H1 (cell line): ENCODE data around the gene PYCARD. TPM values are rescaled to one million over a fixed set of nuclear protein-coding genes. Genes with fewer than 3 reads are reported as not detected.

Source experiments
- CTCF ChIA-PET: fragments of 300-600 bp; sonication (Branson Sonifier 250); formaldehyde crosslinking; loops from one replicate; lab custom pipeline; 2021; ENCODE audit not compliant: partially characterized antibody; lab: Charles Lee
- POLR2A ChIA-PET: fragments of 300-600 bp; sonication (Branson Sonifier 250); formaldehyde crosslinking; loops from one replicate; lab custom pipeline; 2021; ENCODE audit warnings: inconsistent platforms; ENCODE audit not compliant: partially characterized antibody; lab: Charles Lee
- DNase-seq, 2 experiments: peaks; one replicate each; pipeline versions ENCODE4 v3.0.0 to v3.0.0-alpha.2; 2010 to 2022; ENCODE audit warnings: low spot score in 2 of 2, low read depth in 1 of 2, mixed read lengths in 1 of 2
- FAIRE-seq: peaks from 2 replicates; lab custom pipeline; 2011; peaks lifted over from hg19 to GRCh38; lab: Jason Lieb, UNC
- H2AFZ ChIP-seq: 2 replicates; pipeline ENCODE4 v1.8.1; 2012; ENCODE audit warnings: low read length, inconsistent platforms
- H2AK5ac ChIP-seq: 2 replicates; pipeline ENCODE4 v1.6.1; 2013; ENCODE audit warnings: low read depth, low read length
- H2BK120ac ChIP-seq: replicated peaks from 2 replicates; pipeline ENCODE3; 2013; ENCODE audit warnings: low read depth, low read length, inconsistent platforms
- H2BK12ac ChIP-seq: 2 replicates; pipeline ENCODE4 v1.6.1; 2013; ENCODE audit warnings: low read depth, low read length
- H2BK15ac ChIP-seq: 2 replicates; pipeline ENCODE4 v1.6.1; 2013; ENCODE audit warnings: low read length
- H2BK20ac ChIP-seq: 2 replicates; pipeline ENCODE4 v1.6.1; 2013; ENCODE audit warnings: low read length
- H2BK5ac ChIP-seq: 2 replicates; pipeline ENCODE4 v1.6.1; 2013; ENCODE audit warnings: low read depth, low read length
- H3K14ac ChIP-seq: 2 replicates; pipeline ENCODE4 v1.6.1; 2013; ENCODE audit warnings: inconsistent platforms; ENCODE audit not compliant: insufficient read length
- H3K18ac ChIP-seq: 2 replicates; pipeline ENCODE4 v1.6.1; 2013; ENCODE audit warnings: low read length; ENCODE audit errors: extremely low read depth
- H3K23ac ChIP-seq: 2 replicates; pipeline ENCODE4 v1.6.1; 2013; ENCODE audit warnings: inconsistent platforms; ENCODE audit not compliant: insufficient read length
- H3K23me2 ChIP-seq: 2 replicates; pipeline ENCODE4 v1.6.1; 2013; ENCODE audit warnings: low read depth, low read length
- H3K27ac ChIP-seq: 2 replicates; pipeline ENCODE4 v1.6.1; 2011; ENCODE audit warnings: low read depth, low read length, inconsistent platforms
- H3K27me3 ChIP-seq, 4 experiments: replicated peaks in 1 of 4; 1 replicate in 1 of 4; 2 replicates in 3 of 4; pipeline versions ENCODE4 v1.6.1 to v1.8.1; 2011 to 2013; ENCODE audit warnings: low read length in 3 of 4, mild to moderate bottlenecking in 3 of 4, inconsistent platforms in 2 of 4, mixed read lengths in 2 of 4, moderate library complexity in 1 of 4; ENCODE audit not compliant: control insufficient read depth in 3 of 4, insufficient read depth in 3 of 4; ENCODE audit errors: extremely low read depth in 1 of 4
- H3K36me3 ChIP-seq, 4 experiments: 2 replicates each; pipeline versions ENCODE4 v1.6.1 to v1.8.1; 2011 to 2013; ENCODE audit warnings: mild to moderate bottlenecking in 4 of 4, low read length in 3 of 4, moderate library complexity in 2 of 4, control low read depth in 1 of 4, inconsistent platforms in 1 of 4; ENCODE audit not compliant: insufficient read depth in 4 of 4, control insufficient read depth in 2 of 4
- H3K4ac ChIP-seq: replicated peaks from 2 replicates; pipeline ENCODE3; 2013; ENCODE audit warnings: low read length, low read depth, mixed read lengths, inconsistent platforms; ENCODE audit not compliant: insufficient read length
- H3K4me1 ChIP-seq, 4 experiments: replicated peaks in 1 of 4; 1 replicate in 1 of 4; 2 replicates in 3 of 4; pipeline versions ENCODE4 v1.6.1 to v1.8.1; 2011 to 2013; ENCODE audit warnings: low read length in 3 of 4, inconsistent platforms in 2 of 4, mixed read lengths in 1 of 4; ENCODE audit not compliant: insufficient read depth in 4 of 4, control insufficient read depth in 3 of 4
- H3K4me2 ChIP-seq, 2 experiments: 2 replicates each; pipeline versions ENCODE4 v1.6.1 to v1.8.1; 2011 to 2013; ENCODE audit warnings: low read depth in 2 of 2, low read length in 2 of 2, control low read depth in 1 of 2, inconsistent platforms in 1 of 2, mild to moderate bottlenecking in 1 of 2; ENCODE audit not compliant: insufficient read depth in 1 of 2
- H3K4me3 ChIP-seq, 4 experiments: fragments of 200-600, 300-600 bp in 1 of 4; sonication (generic), shearing (Covaris generic), sonication (Bioruptor Twin) in 1 of 4; 2 replicates each; pipeline versions ENCODE4 v1.5.1 to v1.8.1; 2011 to 2016; ENCODE audit warnings: low read length in 4 of 4, low read depth in 3 of 4, control low read depth in 2 of 4, inconsistent platforms in 2 of 4, mild to moderate bottlenecking in 2 of 4, mixed read lengths in 1 of 4, moderate library complexity in 1 of 4; ENCODE audit not compliant: insufficient read depth in 2 of 4; ENCODE audit errors: extremely low read depth in 1 of 4
- H3K56ac ChIP-seq: replicated peaks from 2 replicates; pipeline ENCODE3; 2013; ENCODE audit warnings: low read depth, mild to moderate bottlenecking, mixed read lengths, low read length, inconsistent platforms; ENCODE audit not compliant: insufficient read length
- H3K79me1 ChIP-seq: 2 replicates; pipeline ENCODE4 v1.6.1; 2013; ENCODE audit warnings: low read depth, low read length, control low read depth
- H3K79me2 ChIP-seq, 2 experiments: 2 replicates each; pipeline versions ENCODE4 v1.6.1 to v1.8.1; 2012 to 2013; ENCODE audit warnings: low read length in 2 of 2, mild to moderate bottlenecking in 2 of 2, inconsistent platforms in 1 of 2; ENCODE audit not compliant: insufficient read depth in 2 of 2, control insufficient read depth in 1 of 2
- H3K9ac ChIP-seq, 4 experiments: replicated peaks in 1 of 4; 1 replicate in 1 of 4; 2 replicates in 3 of 4; pipeline versions ENCODE4 v1.6.1 to v1.8.1; 2011 to 2013; ENCODE audit warnings: low read depth in 3 of 4, low read length in 3 of 4, control low read depth in 2 of 4, mild to moderate bottlenecking in 2 of 4, moderate library complexity in 2 of 4, inconsistent platforms in 1 of 4; ENCODE audit errors: extremely low read depth in 1 of 4
- H3K9me3 ChIP-seq, 2 experiments: 2 replicates each; pipeline versions ENCODE4 v1.6.1 to v1.8.1; 2012 to 2013; ENCODE audit warnings: mild to moderate bottlenecking in 2 of 2, moderate library complexity in 2 of 2, control low read depth in 1 of 2, inconsistent platforms in 1 of 2, low read depth in 1 of 2, low read length in 1 of 2, mixed read lengths in 1 of 2; ENCODE audit not compliant: insufficient read depth in 2 of 2
- H4K20me1 ChIP-seq, 2 experiments: replicated peaks in 1 of 2; 2 replicates each; pipeline versions ENCODE3 to v1.8.1; 2011 to 2013; ENCODE audit warnings: inconsistent platforms in 2 of 2, low read length in 2 of 2, mild to moderate bottlenecking in 1 of 2; ENCODE audit not compliant: insufficient read depth in 2 of 2, control insufficient read depth in 1 of 2
- H4K5ac ChIP-seq: 2 replicates; pipeline ENCODE4 v1.6.1; 2013; ENCODE audit warnings: low read length, low read depth, mixed read lengths, inconsistent platforms; ENCODE audit not compliant: insufficient read length
- H4K8ac ChIP-seq: 2 replicates; pipeline ENCODE4 v1.8.0; 2013; ENCODE audit warnings: mild to moderate bottlenecking, moderate library complexity, low read length, inconsistent platforms; ENCODE audit not compliant: insufficient read depth; ENCODE audit errors: extremely low read depth
- H4K91ac ChIP-seq: replicated peaks from 2 replicates; pipeline ENCODE3; 2013; ENCODE audit warnings: low read length, mixed read lengths, inconsistent platforms; ENCODE audit not compliant: insufficient read length
- CTCF ChIP-seq, 3 experiments: IDR thresholded peaks; 1 replicate in 2 of 3; 2 replicates in 1 of 3; pipeline versions ENCODE4 v1.5.1 to v1.6.1; 2011; ENCODE audit warnings: low read length in 3 of 3, mild to moderate bottlenecking in 3 of 3, inconsistent platforms in 2 of 3, low read depth in 1 of 3, moderate library complexity in 1 of 3; ENCODE audit not compliant: insufficient read depth in 1 of 3; ENCODE audit errors: control extremely low read depth in 1 of 3
- FOSL1 ChIP-seq: IDR thresholded peaks from 2 replicates; pipeline ENCODE4 v1.6.1; 2011; ENCODE audit warnings: mild to moderate bottlenecking, low read depth, low read length, moderate library complexity; ENCODE audit not compliant: insufficient read depth
- POLR2A ChIP-seq, 2 experiments: IDR thresholded peaks; 1 replicate in 1 of 2; 2 replicates in 1 of 2; pipeline ENCODE4 v1.6.1; 2011; ENCODE audit warnings: low read depth in 2 of 2, low read length in 2 of 2, mild to moderate bottlenecking in 2 of 2; ENCODE audit errors: control extremely low read depth in 1 of 2
- SIX5 ChIP-seq: IDR thresholded peaks from 2 replicates; pipeline ENCODE4 v1.6.1; 2011; ENCODE audit warnings: mild to moderate bottlenecking, low read depth, low read length
- WGBS, 2 experiments: shearing (Covaris generic) in 1 of 2; methylation state at CpG; one replicate each; pipeline versions ENCODE4 v1.1.6 to v1.1.7; 2013 to 2015; ENCODE audit warnings: low lambda C conversion rate in 2 of 2, mixed read lengths in 2 of 2, inconsistent platforms in 1 of 2, low coverage in 1 of 2, missing lambda C conversion rate in 1 of 2; ENCODE audit not compliant: insufficient replicate concordance in 2 of 2, insufficient coverage in 1 of 2, insufficient read length in 1 of 2; ENCODE audit errors: extremely low coverage in 1 of 2, missing lambda C conversion rate in 1 of 2; 5-methylcytosine and 5-hydroxymethylcytosine counted together
- polyA plus RNA-seq, 7 experiments: library from polyadenylated mRNA; depleted of rRNA in 3 of 7; stranded (reverse) in 5 of 7; unstranded in 2 of 7; fragments of >200 nt in 5 of 7; fragments of 200-250 nt in 2 of 7; gene quantifications; 1 replicate in 5 of 7; 2 replicates in 1 of 7; 4 replicates in 1 of 7; pipeline versions ENCODE4 v1.2.1 to v1.2.3, GENCODE V29; 2011 to 2013; ENCODE audit warnings: missing spikeins in 2 of 7, mixed read lengths in 2 of 7
- total RNA-seq: library from RNA; stranded (reverse); fragmentation: NEBNext Ultra II Directional; extraction: Animal tissue kit (Norgen Biotek cat#: 25700); gene quantifications from 2 replicates; pipeline ENCODE4 v1.2.1, GENCODE V29; 2021

PYCARD gene
- total and polyA plus RNA-seq, 2 of the 8 experiments (the other 6 are each of a cell fraction or from before 2014, with no cell fraction given) = 29.9 to 77.9 TPM

DNA sequence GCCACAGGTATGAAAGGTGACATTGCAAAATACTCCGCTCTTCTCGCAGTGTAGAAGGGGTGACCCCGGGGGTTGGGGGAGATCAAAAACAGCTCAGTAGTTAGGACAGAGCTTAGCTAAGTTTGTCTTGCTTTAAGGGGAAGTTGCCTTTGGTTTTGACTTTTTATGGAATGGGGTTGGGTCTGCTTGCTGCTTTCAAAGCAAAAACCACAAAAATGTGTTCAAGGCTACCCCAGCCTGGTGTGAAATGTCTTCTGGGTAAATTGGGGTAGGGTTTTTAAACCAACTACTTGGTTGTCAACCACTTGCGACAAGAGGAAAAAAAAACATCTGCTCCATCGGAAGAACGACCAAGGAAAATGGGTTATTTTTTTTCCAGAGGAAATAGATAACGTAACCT is 16.4 kb downstream of the PYCARD start:
- Histone ChIP-seq H3K23ac (no peak overlapping the region), H4K8ac (no peak overlapping the region; the same call in 1 of the 2 replicates), H3K4ac (no peak overlapping the region), H4K5ac (no peak overlapping the region), H3K27ac (no peak overlapping the region), H2BK20ac (no peak overlapping the region), H3K36me3 (peaks cover 73 to 96% (median 88%) of the 10 kb centered on the region in 4 experiments), H2BK15ac (no peak overlapping the region), H3K18ac (no peak overlapping the region), H2AK5ac (no peak overlapping the region), H3K4me1 (peaks cover 0 to 5% (median 1%) of the 10 kb centered on the region in 4 experiments; a peak in 5 of 7 replicates), H2BK120ac (no peak overlapping the region), H4K91ac (no peak overlapping the region), H3K4me3 (no peak overlapping the region), H4K20me1 (peaks cover 40 to 68% of the 10 kb centered on the region in 2 experiments), H2AFZ (no peak overlapping the region), H3K23me2 (peaks cover 9% of the 10 kb centered on the region; the same call in 1 of the 2 replicates), H3K27me3 (no peaks in the 10 kb centered on the region), H3K4me2 (no peak overlapping the region), H3K79me2 (peaks cover 34 to 93% of the 10 kb centered on the region in 2 experiments), H3K9ac (no peak overlapping the region), H2BK5ac (no peak overlapping the region), H3K14ac (no peak overlapping the region), H2BK12ac (no peak overlapping the region), H3K9me3 (no peaks in the 10 kb centered on the region), H3K79me1 (peaks cover 15% of the 10 kb centered on the region), H3K56ac (no peak overlapping the region)
- FAIRE-seq = no peak
- CTCF ChIA-PET = interaction anchor here (0.6 kb wide), 2 partner anchors 15 to 30 kb away, joined by 3 read pairs; no protein-coding TSS in a partner anchor
- TF ChIP-seq SIX5 = no peak
- no peak for TF ChIP-seq FOSL1
- TF ChIP-seq CTCF (IDR thresholded peaks at IDR 0.05; ENCODE audit: control extremely low read depth in 1 of 3, insufficient read depth in 1 of 3, low read depth in 1 of 3, low read length in 3 of 3) = no peak
- TF ChIP-seq POLR2A (IDR thresholded peaks at IDR 0.05; ENCODE audit: control extremely low read depth in 1 of 2, low read depth in 2 of 2, low read length in 2 of 2) = peak; percentile 9 to 27; a peak in 2 of 3 replicates
- POLR2A ChIA-PET = interaction anchor here (0.7 to 6.9 kb wide), 15 partner anchors 9 to 257 kb away, joined by 3 to 407 read pairs (median 5); partner anchors contain the start of genes BCKDK, FUS, KAT8 and PRSS8
- WGBS, 2 experiments = 96% methylated on average over 7 of the region's 7 CpGs; no CpG with 5 or more reads in 1 of the 2 experiments
- no peak for DNase-seq
